ENCODE measurements around the gene PDE4D.
"Not testable (repeated sequence)": the region's sequence is repeated elsewhere in the genome, so short reads cannot be mapped to it uniquely, and the experiment has no call there.

The PDE4D gene

GRCh38 chr5:59090323-59090722 is 803.2 kb downstream of the PDE4D start:
- DNase-seq = no peak

- DNase-seq = no peak
Observed at GRCh38 chr5:59089767-59090166, 803.8 kb downstream of the PDE4D start.

GRCh38 chr5:59088546-59088945 is 805.0 kb downstream of the PDE4D start:
- no peak for DNase-seq

GRCh38 chr5:59086024-59086423 is 807.5 kb downstream of the PDE4D start:
- no peak for DNase-seq

GRCh38 chr5:59081693-59082092 is 811.8 kb downstream of the PDE4D start:
- DNase-seq = no peak

GRCh38 chr5:59079622-59080620 is 813.6 kb downstream of the PDE4D start:
- no peak for DNase-seq

- DNase-seq = no peak
Observed at GRCh38 chr5:59071755-59072549, 821.6 kb downstream of the PDE4D start.

GRCh38 chr5:59069438-59070079 is 824.0 kb downstream of the PDE4D start:
- DNase-seq = peak; percentile 89

GRCh38 chr5:59067956-59068656 is 825.4 kb downstream of the PDE4D start:
- no peak for DNase-seq

- DNase-seq = no peak
Observed at GRCh38 chr5:59066367-59067163, 827.0 kb downstream of the PDE4D start.

GRCh38 chr5:59065554-59065953 is 828.0 kb downstream of the PDE4D start:
- no peak for DNase-seq

- no peak for DNase-seq
Observed at GRCh38 chr5:59064293-59064692, 829.2 kb downstream of the PDE4D start.

GRCh38 chr5:59062986-59063683 is 830.4 kb downstream of the PDE4D start:
- DNase-seq = peak; percentile 90

GRCh38 chr5:59061377-59061776 is 832.1 kb downstream of the PDE4D start:
- DNase-seq = no peak

GRCh38 chr5:59058969-59059687 is 834.4 kb downstream of the PDE4D start:
- DNase-seq = no peak

- no peak for DNase-seq
Observed at GRCh38 chr5:59058237-59058636, 835.3 kb downstream of the PDE4D start.

GRCh38 chr5:59056599-59056998 is 836.9 kb downstream of the PDE4D start:
- DNase-seq = not testable (repeated sequence)

- DNase-seq = no peak
Observed at GRCh38 chr5:59055745-59056448, 837.6 kb downstream of the PDE4D start.

GRCh38 chr5:59054963-59055528 is 838.5 kb downstream of the PDE4D start:
- DNase-seq = no peak
